Gastroesophageal sphincter (tissue), 4 donors: ENCODE measurements around the gene RIF1. TPM values are rescaled to one million over a fixed set of nuclear protein-coding genes. Genes with fewer than 3 reads are reported as not detected.
A peak's percentile ranks its signal among the peaks of the same experiment; 100 is the strongest.

ENCODE experiments used
- ATAC-seq: fragments of 150-250 bp; one replicate; pipeline ENCODE4 v1.9.1; 2016; ENCODE audit warnings: mild to moderate bottlenecking, moderate library complexity
- H3K27ac ChIP-seq, 4 donors: fragments of 200-600 bp; sonication (generic) in 3 of 4; 1 replicate in 3 of 4; 2 replicates in 1 of 4; pipeline ENCODE4 v1.5.1; 2016 to 2019
- H3K27me3 ChIP-seq: fragments of 200-600 bp; sonication (generic); one replicate; pipeline ENCODE4 v1.5.1; 2019
- H3K36me3 ChIP-seq, 2 donors: fragments of 200-600 bp; sonication (generic); one replicate each; pipeline ENCODE4 v1.5.1; 2019; ENCODE audit warnings: control low read depth in 1 of 2
- H3K4me1 ChIP-seq, 3 donors: fragments of 200-600 bp; sonication (generic); 1 replicate in 2 of 3; 2 replicates in 1 of 3; pipeline ENCODE4 v1.5.1; 2016 to 2019; ENCODE audit warnings: control low read depth in 2 of 3
- H3K4me3 ChIP-seq, 2 donors: fragments of 200-600 bp; sonication (generic); one replicate each; pipeline ENCODE4 v1.5.1; 2019; ENCODE audit warnings: mild to moderate bottlenecking in 1 of 2, moderate library complexity in 1 of 2
- H3K9me3 ChIP-seq, 3 donors: fragments of 200-600 bp; sonication (generic); one replicate each; pipeline ENCODE4 v1.5.1; 2017 to 2019; ENCODE audit warnings: control low read depth in 2 of 3
- CTCF ChIP-seq, 4 experiments: fragments of 200-600 bp in 2 of 4; fragments of 450-650 bp in 2 of 4; sonication (generic) in 1 of 4; IDR thresholded peaks; one replicate each; pipeline ENCODE4 v1.5.1; 2017 to 2019; ENCODE audit warnings: antibody characterized with exemption in 4 of 4, mild to moderate bottlenecking in 2 of 4, moderate library complexity in 2 of 4
- EP300 ChIP-seq: sonication (generic); formaldehyde crosslinking; IDR thresholded peaks from one replicate; pipeline ENCODE4 v1.6.1; 2017; ENCODE audit warnings: antibody characterized with exemption, mild to moderate bottlenecking
- POLR2A ChIP-seq, 2 donors: fragments of 450-650 bp; IDR thresholded peaks; one replicate each; pipeline ENCODE4 v1.6.1; 2017; ENCODE audit warnings: antibody characterized with exemption in 2 of 2, mild to moderate bottlenecking in 2 of 2, moderate library complexity in 1 of 2
- POLR2AphosphoS5 ChIP-seq: sonication (generic); formaldehyde crosslinking; IDR thresholded peaks from one replicate; pipeline ENCODE4 v1.6.1; 2017; ENCODE audit warnings: antibody characterized with exemption
- WGBS, 2 donors: methylation state at CpG; one replicate each; pipeline ENCODE4 v1.1.5; 2018; ENCODE audit warnings: low coverage in 1 of 2; 5-methylcytosine and 5-hydroxymethylcytosine counted together
- total RNA-seq, 4 donors: library from RNA; depleted of rRNA; stranded (reverse); fragments of >200 nt; gene quantifications; one replicate each; pipeline ENCODE4 v1.1.0, GENCODE V29; 2016

The RIF1 gene
- total RNA-seq, 4 donors from 2014 or later, result 25.7 to 53.7 (median 32.9) TPM

GRCh38 chr2:151491496-151491895 lies 81.8 kb downstream of the RIF1 start:
- peak; percentile 44 for TF ChIP-seq POLR2AphosphoS5
- TF ChIP-seq EP300, result no peak
- Histone ChIP-seq H3K36me3 (peaks cover 0 to 3% of the 10 kb centered on the region in 2 donors), H3K9me3 (no peaks in the 10 kb centered on the region), H3K27ac (peak overlapping the region in 3 of 4 donors; percentile 29 to 64 (median 58)), H3K4me1 (peaks cover 0 to 14% (median 0%) of the 10 kb centered on the region in 3 donors), H3K27me3 (no peaks in the 10 kb centered on the region), H3K4me3 (no peak overlapping the region)
- 0 to 20% methylated on average over 1 of the region's 4 CpGs for WGBS, 2 donors
- ATAC-seq, result no peak

GRCh38 chr2:151498178-151498577 lies 88.5 kb downstream of the RIF1 start:
- TF ChIP-seq POLR2AphosphoS5 (no peak), POLR2A (IDR thresholded peaks at IDR 0.05) (no peak), CTCF (IDR thresholded peaks at IDR 0.05) (no peak), EP300 (no peak)
- no peaks in the 10 kb centered on the region for H3K9me3 ChIP-seq

GRCh38 chr2:151506170-151506569 lies 96.5 kb downstream of the RIF1 start:
- TF ChIP-seq EP300 (no peak), CTCF (IDR thresholded peaks at IDR 0.05) (no peak), POLR2AphosphoS5 (no peak), POLR2A (IDR thresholded peaks at IDR 0.05) (no peak)
- ATAC-seq, result no peak
- H3K27ac ChIP-seq, result no peak overlapping the region
- peaks cover 0 to 5% of the 10 kb centered on the region in 2 donors for H3K36me3 ChIP-seq
- 94 to 97% methylated on average over 2 to 4 of the region's 4 CpGs for WGBS, 2 donors
- no peaks in the 10 kb centered on the region for H3K4me1 ChIP-seq
- no peaks in the 10 kb centered on the region for H3K9me3 ChIP-seq
- H3K27me3 ChIP-seq, result no peaks in the 10 kb centered on the region
- H3K4me3 ChIP-seq, result no peak overlapping the region

More at GRCh38 chr2:151498178-151498577, 88.5 kb downstream of the RIF1 start:
- Histone ChIP-seq H3K4me1 (no peaks in the 10 kb centered on the region), H3K36me3 (no peaks in the 10 kb centered on the region), H3K27ac (no peak overlapping the region), H3K27me3 (no peaks in the 10 kb centered on the region), H3K4me3 (no peak overlapping the region)
- 91 to 93% methylated on average over 1 of the region's 1 CpG for WGBS, 2 donors
- no peak for ATAC-seq

- H3K27me3 ChIP-seq, result no peaks in the 10 kb centered on the region
- no peak overlapping the region for H3K4me3 ChIP-seq
- H3K36me3 ChIP-seq, result peaks cover 0 to 5% of the 10 kb centered on the region in 2 donors
- H3K4me1 ChIP-seq, result no peaks in the 10 kb centered on the region
- no peak for TF ChIP-seq POLR2AphosphoS5
- TF ChIP-seq CTCF (IDR thresholded peaks at IDR 0.05), result no peak
- no peak for TF ChIP-seq POLR2A (IDR thresholded peaks at IDR 0.05)
- TF ChIP-seq EP300, result no peak
- no peak for ATAC-seq
- no peak overlapping the region for H3K27ac ChIP-seq
- WGBS, 2 donors, result 71 to 75% methylated on average over 1 of the region's 3 CpGs
- no peaks in the 10 kb centered on the region for H3K9me3 ChIP-seq
These were observed 98.8 kb downstream of the RIF1 start for GRCh38 chr2:151508519-151508918.

- ATAC-seq, result no peak
- TF ChIP-seq POLR2A (IDR thresholded peaks at IDR 0.05) (no peak), EP300 (no peak)
- no peak overlapping the region for H3K4me3 ChIP-seq
- H3K36me3 ChIP-seq, result no peaks in the 10 kb centered on the region
- no peak overlapping the region for H3K27ac ChIP-seq
- WGBS, 2 donors, result 71 to 87% methylated on average over 3 of the region's 3 CpGs
- no peaks in the 10 kb centered on the region for H3K9me3 ChIP-seq
- H3K27me3 ChIP-seq, result no peaks in the 10 kb centered on the region
- no peaks in the 10 kb centered on the region for H3K4me1 ChIP-seq
These were observed 109.1 kb downstream of the RIF1 start for GRCh38 chr2:151518802-151519201.

- Histone ChIP-seq H3K4me1 (no peaks in the 10 kb centered on the region), H3K27ac (no peak overlapping the region), H3K27me3 (no peaks in the 10 kb centered on the region), H3K4me3 (no peak overlapping the region), H3K36me3 (no peaks in the 10 kb centered on the region), H3K9me3 (no peaks in the 10 kb centered on the region)
- ATAC-seq, result no peak
- no peak for TF ChIP-seq POLR2A (IDR thresholded peaks at IDR 0.05)
- TF ChIP-seq EP300, result no peak
- TF ChIP-seq CTCF (IDR thresholded peaks at IDR 0.05), result no peak
- TF ChIP-seq POLR2AphosphoS5, result no peak
- WGBS, 2 donors, result 63 to 79% methylated on average over 1 of the region's 1 CpG
These were observed 111.3 kb downstream of the RIF1 start for GRCh38 chr2:151520976-151521375.
